GM21723 (cell line): ENCODE data around the gene RBM28.

Experiments used
- ATAC-seq: cut with Tn5 transposase; IDR thresholded peaks from one replicate; pipeline ENCODE4 v1.9.1; 2021; ENCODE audit warnings: mild to moderate bottlenecking, moderate library complexity; ENCODE audit not compliant: unreplicated experiment

The RBM28 gene

GRCh38 chr7:128350708-128351295 lies 7.1 kb upstream of the RBM28 start:
- no peak for ATAC-seq

GRCh38 chr7:128349466-128349825 lies 5.7 kb upstream of the RBM28 start:
- no peak for ATAC-seq

GRCh38 chr7:128347647-128348097 lies 4.0 kb upstream of the RBM28 start:
- no peak for ATAC-seq

GRCh38 chr7:128344431-128344774 lies 695 bp upstream of the RBM28 start:
- no peak for ATAC-seq

- ATAC-seq, result no peak
These were observed 2.0 kb downstream of the RBM28 start for GRCh38 chr7:128341733-128342132.

GRCh38 chr7:128335730-128336129 lies 8.0 kb downstream of the RBM28 start:
- ATAC-seq, result no peak

- ATAC-seq, result no peak
These were observed 19.4 kb downstream of the RBM28 start for GRCh38 chr7:128324368-128324680.

- ATAC-seq, result no peak
These were observed 20.0 kb downstream of the RBM28 start for GRCh38 chr7:128323459-128324367.

- ATAC-seq, result no peak
These were observed 20.7 kb downstream of the RBM28 start for GRCh38 chr7:128323040-128323439.

GRCh38 chr7:128322040-128322643 lies 21.6 kb downstream of the RBM28 start:
- no peak for ATAC-seq

- no peak for ATAC-seq
These were observed 22.7 kb downstream of the RBM28 start for GRCh38 chr7:128321044-128321422.

GRCh38 chr7:128318691-128319090 lies 25.0 kb downstream of the RBM28 start:
- ATAC-seq, result no peak

- no peak for ATAC-seq
These were observed 32.7 kb downstream of the RBM28 start for GRCh38 chr7:128311013-128311412.

- no peak for ATAC-seq
These were observed 33.2 kb downstream of the RBM28 start for GRCh38 chr7:128310499-128310898.

- no peak for ATAC-seq
These were observed 33.7 kb downstream of the RBM28 start for GRCh38 chr7:128309976-128310375.

- ATAC-seq, result no peak
These were observed 34.6 kb downstream of the RBM28 start for GRCh38 chr7:128309124-128309523.

GRCh38 chr7:128307061-128307460 lies 36.6 kb downstream of the RBM28 start:
- no peak for ATAC-seq

- ATAC-seq, result no peak
These were observed 39.5 kb downstream of the RBM28 start for GRCh38 chr7:128304212-128304611.

GRCh38 chr7:128303643-128304042 lies 40.1 kb downstream of the RBM28 start:
- ATAC-seq, result no peak

- no peak for ATAC-seq
These were observed 40.6 kb downstream of the RBM28 start for GRCh38 chr7:128303133-128303532.

- ATAC-seq, result no peak
These were observed 41.6 kb downstream of the RBM28 start for GRCh38 chr7:128302139-128302538.

GRCh38 chr7:128299109-128299607 lies 44.5 kb downstream of the RBM28 start:
- no peak for ATAC-seq
